ENCODE measurements around the gene C2orf69.

DNA sequence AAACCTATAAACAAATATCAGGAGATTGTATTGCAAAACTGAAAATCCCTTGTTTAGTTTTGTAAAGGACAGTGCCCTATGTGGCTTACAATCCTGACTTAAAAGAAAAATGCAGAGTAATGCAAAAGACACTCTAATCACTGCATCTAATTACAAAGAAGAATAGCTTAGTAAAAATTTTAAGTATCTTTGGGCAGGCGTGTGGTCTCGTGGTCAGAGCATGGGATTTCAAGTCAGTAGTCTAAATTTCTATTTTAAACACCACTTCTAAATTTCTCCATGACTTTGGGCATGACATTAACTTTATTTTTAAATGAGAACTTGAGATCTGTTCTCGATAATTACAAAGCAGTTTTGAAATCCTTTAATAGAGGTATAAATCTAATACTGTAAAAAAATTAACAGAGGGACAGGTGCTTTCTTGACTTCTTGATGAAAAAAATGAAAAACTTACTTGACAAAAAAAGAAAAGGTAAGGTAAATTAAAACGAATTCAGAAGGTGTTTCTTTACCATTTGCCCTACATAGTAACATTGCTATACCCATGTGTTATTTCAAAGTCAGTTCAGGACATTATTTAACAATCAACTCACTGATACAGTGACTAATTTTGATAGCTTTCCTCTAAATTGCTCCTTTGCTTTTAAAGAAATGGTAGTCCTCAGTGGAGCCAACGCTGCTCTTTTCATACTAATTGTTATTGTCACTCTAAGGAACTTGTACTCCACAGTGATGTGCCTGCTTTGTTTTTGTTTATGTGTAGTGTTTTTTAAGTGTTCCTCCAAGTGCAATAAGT lies 42.5 kb upstream of the C2orf69 start:
- TF ChIP-seq, protein P1, sequence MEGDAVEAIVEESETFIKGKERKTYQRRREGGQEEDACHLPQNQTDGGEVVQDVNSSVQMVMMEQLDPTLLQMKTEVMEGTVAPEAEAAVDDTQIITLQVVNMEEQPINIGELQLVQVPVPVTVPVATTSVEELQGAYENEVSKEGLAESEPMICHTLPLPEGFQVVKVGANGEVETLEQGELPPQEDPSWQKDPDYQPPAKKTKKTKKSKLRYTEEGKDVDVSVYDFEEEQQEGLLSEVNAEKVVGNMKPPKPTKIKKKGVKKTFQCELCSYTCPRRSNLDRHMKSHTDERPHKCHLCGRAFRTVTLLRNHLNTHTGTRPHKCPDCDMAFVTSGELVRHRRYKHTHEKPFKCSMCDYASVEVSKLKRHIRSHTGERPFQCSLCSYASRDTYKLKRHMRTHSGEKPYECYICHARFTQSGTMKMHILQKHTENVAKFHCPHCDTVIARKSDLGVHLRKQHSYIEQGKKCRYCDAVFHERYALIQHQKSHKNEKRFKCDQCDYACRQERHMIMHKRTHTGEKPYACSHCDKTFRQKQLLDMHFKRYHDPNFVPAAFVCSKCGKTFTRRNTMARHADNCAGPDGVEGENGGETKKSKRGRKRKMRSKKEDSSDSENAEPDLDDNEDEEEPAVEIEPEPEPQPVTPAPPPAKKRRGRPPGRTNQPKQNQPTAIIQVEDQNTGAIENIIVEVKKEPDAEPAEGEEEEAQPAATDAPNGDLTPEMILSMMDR (IDR thresholded peaks at IDR 0.05; ENCODE audit: insufficient read depth, low read depth, low read length) = no peak
- no peak for TF ChIP-seq EZH2 (IDR thresholded peaks at IDR 0.05; ENCODE audit: insufficient read depth, low read length)

Measured in astrocyte (in vitro differentiated cells and primary cell).